HG03025 (cell line): ENCODE data around the gene LUZP4.
"Not testable (repeated sequence)": the region's sequence is repeated elsewhere in the genome, so short reads cannot be mapped to it uniquely, and the experiment has no call there.

Source experiments
- ATAC-seq: cut with Tn5 transposase; IDR thresholded peaks from one replicate; pipeline ENCODE4 v1.9.1; 2021; ENCODE audit warnings: mild to moderate bottlenecking, moderate library complexity; ENCODE audit not compliant: unreplicated experiment, low FRiP score

The LUZP4 gene

GRCh38 chrX:115333446-115333845 lies 43.9 kb downstream of the LUZP4 start:
- no peak for ATAC-seq

- ATAC-seq, result no peak
Measured at GRCh38 chrX:115337491-115338144, 48.1 kb downstream of the LUZP4 start.

GRCh38 chrX:115339441-115340025 lies 50.0 kb downstream of the LUZP4 start:
- no peak for ATAC-seq

DNA sequence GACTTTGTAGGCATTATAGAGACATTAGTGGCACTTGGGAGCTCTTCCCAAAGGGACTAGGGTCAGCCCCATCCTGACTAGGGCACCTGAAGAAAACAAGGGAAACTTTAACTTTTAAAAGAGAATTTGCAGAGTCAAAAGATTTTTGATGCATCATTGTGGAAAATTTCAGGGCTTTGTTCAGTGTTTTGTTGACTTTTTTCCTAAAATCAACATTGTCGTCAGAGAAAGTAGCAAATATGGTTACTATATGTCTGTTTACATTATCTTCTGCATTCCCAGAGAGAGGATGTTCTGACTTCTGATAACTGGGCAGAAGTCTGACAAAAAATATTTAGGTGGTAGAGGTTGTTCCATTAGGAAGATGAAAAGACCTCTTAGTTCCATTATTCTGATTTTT lies 51.9 kb downstream of the LUZP4 start:
- no peak for ATAC-seq

DNA sequence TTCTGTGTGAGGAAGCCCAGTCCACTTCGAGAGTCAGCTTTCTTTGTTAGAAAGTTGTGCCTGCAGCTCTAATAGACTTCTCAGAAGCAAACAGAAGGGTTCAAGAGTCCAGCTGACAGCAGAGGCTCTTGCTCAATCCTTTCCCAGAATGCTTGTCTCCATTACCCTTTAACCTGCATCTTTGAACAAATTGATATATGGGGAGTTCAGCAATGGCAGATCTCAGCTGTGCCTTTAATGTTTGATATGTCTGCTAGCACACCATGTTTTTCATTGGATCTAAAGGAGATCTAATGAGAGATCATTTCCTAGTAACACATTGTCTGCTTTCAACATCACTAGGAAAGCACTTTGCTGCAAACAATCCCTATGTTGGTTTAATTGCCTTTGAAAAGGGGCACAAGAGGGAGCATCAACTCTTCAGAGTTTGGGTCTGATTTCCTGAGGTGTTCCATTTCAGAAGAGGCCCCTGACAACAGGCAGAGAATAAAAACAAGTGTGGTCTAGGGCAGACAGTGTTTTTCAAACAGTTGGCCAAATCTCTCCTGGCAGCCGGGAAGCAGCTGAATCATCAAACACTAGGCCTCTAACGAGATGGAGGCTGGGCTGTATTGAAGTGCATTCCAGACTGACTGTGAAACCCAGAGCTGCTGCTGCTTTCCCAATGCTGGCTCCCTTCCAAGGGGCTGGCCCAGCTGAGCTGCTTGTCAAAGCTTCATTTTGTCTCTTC lies 55.5 kb downstream of the LUZP4 start:
- no peak for ATAC-seq

GRCh38 chrX:115345615-115346014 lies 56.1 kb downstream of the LUZP4 start:
- ATAC-seq, result no peak

GRCh38 chrX:115346738-115347137 lies 57.2 kb downstream of the LUZP4 start:
- not testable (repeated sequence) for ATAC-seq

DNA sequence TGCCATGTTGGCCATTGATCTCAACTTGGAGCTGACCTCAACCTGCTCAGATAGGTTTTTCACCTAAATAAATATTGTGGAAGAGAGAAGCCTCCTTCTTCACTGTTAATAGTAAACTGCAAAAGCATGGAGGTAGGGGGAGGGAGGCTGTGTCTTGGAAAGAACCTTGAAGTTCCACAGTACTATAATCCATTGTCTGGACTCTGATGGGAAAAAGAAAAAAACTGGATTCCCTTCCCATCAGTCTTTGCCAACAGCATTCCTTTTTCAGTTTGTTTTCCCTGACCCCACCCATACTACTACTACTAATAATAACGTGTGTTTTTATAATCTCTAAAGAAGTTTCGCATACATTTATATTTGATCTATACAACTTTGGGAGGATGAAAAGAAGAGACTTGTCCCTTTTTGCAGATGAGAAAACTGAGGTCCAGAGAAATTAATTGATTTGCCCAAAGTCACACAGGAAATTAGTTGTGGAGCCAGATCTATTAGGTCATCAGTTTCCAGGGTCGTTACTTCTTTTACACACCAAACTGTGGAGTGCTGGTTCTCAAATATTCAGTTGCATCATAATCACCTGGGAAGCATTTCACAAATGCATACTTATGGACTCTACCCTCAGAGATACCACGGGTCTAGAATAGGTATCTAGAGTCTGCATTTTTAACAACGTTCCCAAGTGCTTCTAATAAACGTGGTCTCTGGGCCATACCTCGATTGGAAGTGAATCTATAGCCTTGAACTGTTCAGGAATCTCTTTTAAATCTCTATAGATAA lies 59.1 kb downstream of the LUZP4 start:
- ATAC-seq, result no peak

DNA sequence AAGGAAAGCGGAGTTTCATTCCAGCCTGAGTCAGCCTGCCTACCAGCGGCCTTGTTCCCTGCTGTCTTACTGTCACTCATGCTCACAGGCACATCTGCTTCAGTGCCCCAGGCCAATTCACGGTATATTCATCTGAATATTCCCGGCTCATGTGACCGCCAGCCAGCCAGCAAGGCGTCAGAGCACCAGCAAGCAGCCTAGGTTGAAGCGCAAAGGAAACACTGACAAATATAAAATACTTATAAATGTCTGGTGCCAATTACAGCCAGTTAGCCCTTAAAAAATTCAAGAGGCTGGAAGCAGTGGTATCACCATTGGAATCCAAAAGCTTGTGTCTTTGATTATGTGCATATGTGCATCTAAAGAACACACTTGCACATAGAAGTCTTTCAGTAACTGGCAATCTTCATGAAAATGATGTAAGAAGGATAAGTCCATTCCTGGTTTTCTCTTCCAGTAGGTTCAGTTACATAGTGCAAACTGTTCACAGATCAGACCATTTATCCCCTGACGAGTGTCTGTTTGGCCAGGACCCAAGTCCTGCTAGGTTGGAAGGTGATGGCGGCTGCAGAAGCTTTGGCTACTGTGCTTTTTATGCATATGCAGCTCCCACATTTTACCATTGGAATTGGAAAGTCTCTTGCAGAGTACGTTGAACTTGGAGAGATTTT lies 61.3 kb downstream of the LUZP4 start:
- no peak for ATAC-seq

- no peak for ATAC-seq
Measured at GRCh38 chrX:115356369-115356768, 66.9 kb downstream of the LUZP4 start.
